Measurements from ENCODE around the gene TNPO1.
A peak's percentile ranks its signal among the peaks of the same experiment; 100 is the strongest.

TNPO1 gene

GRCh38 chr5:72817076-72817481 is 618 bp downstream of the TNPO1 start:
- ChIA-PET POLR2A (ENCODE audit: low non-redundant PET) (interaction anchor here (1.4 kb wide), 1 partner anchor 32 kb away, joined by 4 read pairs; no protein-coding TSS in a partner anchor), CTCF (interaction anchor here (1.2 to 1.4 kb wide), 4 partner anchors 19 to 383 kb away, joined by 3 to 6 read pairs (median 4); no protein-coding TSS in a partner anchor)
- no peak for TF ChIP-seq CTCF (conservative IDR thresholded peaks at IDR 0.05; ENCODE audit: low read depth)
- DNase-seq (ENCODE audit: low spot score), result peak; percentile 64
- peak overlapping the region; percentile 99 for H3K27ac ChIP-seq

GRCh38 chr5:72817671-72818266 is 1.3 kb downstream of the TNPO1 start:
- CTCF ChIA-PET, result interaction anchor here (0.5 to 2.1 kb wide), 8 partner anchors 19 to 498 kb away, joined by 3 to 8 read pairs (median 4); partner anchors contain the start of genes MRPS27 and PTCD2
- H3K27ac ChIP-seq, result no peak overlapping the region
- TF ChIP-seq CTCF (conservative IDR thresholded peaks at IDR 0.05; ENCODE audit: low read depth), result no peak
- POLR2A ChIA-PET (ENCODE audit: low non-redundant PET), result interaction anchor here (1.4 kb wide), 1 partner anchor 31 kb away, joined by 4 read pairs; no protein-coding TSS in a partner anchor
- peak; percentile 21 for DNase-seq (ENCODE audit: low spot score)

DNA sequence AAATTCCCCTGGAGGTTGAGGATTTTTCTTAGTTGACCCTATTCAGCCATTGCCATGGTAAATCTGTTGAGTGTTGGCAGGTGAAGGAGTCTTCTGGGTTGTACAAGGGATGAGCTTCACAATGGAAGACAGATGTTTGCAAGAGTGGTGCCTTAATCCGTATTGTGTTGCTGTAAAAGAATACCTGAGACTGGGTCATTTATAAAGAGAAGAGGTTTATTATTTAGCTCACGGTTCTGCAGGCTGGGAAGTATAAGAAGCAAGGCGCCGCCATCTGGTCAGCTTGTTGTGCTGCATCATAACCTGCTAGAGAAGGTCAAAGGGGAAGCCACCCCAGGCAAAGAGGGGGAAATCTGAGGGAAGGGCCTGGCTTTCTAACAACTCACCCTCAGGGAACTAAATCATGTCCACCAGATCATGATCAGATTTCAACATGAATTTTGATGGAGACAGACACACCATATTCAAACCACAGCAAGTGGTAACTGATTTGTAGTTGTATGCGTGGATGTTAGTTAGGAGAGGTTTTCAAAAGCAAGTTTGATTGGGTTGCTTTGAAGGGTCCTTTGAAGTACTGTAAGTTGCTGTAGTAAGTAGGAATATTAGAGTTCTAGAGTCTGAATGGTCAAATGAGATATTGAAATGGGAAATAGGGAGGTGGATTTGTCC is 2.5 kb downstream of the TNPO1 start:
- DNase-seq (ENCODE audit: low spot score), result peak; percentile 52
- H3K27ac ChIP-seq, result no peak overlapping the region
- POLR2A ChIA-PET (ENCODE audit: low non-redundant PET), result no interaction called here
- CTCF ChIA-PET, result interaction anchor here (0.6 to 2.1 kb wide), 15 partner anchors 11 to 863 kb away, joined by 3 to 11 read pairs (median 3); no protein-coding TSS in a partner anchor
- TF ChIP-seq CTCF (conservative IDR thresholded peaks at IDR 0.05; ENCODE audit: low read depth), result peak; percentile 93

DNA sequence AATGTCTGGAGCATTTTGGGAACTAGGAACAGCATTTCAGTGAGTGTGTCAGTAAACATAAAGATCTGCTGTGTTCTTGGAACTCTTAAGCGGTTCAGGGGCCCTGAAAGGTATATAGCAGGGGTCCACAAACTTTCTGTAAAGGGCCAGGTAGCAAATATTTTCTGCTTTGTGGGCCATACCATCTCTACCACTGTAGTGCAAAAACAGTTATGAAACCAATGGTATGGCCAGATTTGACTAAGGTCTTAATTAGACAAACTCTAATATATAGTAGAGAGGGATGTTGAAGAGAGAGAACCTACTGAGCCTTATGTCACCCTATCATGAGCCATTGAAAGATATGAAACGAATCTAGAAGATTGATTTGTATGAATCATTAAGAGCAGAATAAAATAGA is 5.3 kb downstream of the TNPO1 start:
- no peak for DNase-seq (ENCODE audit: low spot score)
- CTCF ChIA-PET, result interaction anchor here (0.6 kb wide), 1 partner anchor 75 kb away, joined by 4 read pairs; no protein-coding TSS in a partner anchor
- POLR2A ChIA-PET (ENCODE audit: low non-redundant PET), result no interaction called here
- H3K27ac ChIP-seq, result no peak overlapping the region
- TF ChIP-seq CTCF (conservative IDR thresholded peaks at IDR 0.05; ENCODE audit: low read depth), result no peak

GRCh38 chr5:72822944-72823343 is 6.5 kb downstream of the TNPO1 start:
- DNase-seq (ENCODE audit: low spot score), result no peak
- peak overlapping the region; percentile 15; the same call in 1 of the 2 replicates for H3K27ac ChIP-seq
- CTCF ChIA-PET, result no interaction called here
- POLR2A ChIA-PET (ENCODE audit: low non-redundant PET), result no interaction called here
- TF ChIP-seq CTCF (conservative IDR thresholded peaks at IDR 0.05; ENCODE audit: low read depth), result no peak

DNA sequence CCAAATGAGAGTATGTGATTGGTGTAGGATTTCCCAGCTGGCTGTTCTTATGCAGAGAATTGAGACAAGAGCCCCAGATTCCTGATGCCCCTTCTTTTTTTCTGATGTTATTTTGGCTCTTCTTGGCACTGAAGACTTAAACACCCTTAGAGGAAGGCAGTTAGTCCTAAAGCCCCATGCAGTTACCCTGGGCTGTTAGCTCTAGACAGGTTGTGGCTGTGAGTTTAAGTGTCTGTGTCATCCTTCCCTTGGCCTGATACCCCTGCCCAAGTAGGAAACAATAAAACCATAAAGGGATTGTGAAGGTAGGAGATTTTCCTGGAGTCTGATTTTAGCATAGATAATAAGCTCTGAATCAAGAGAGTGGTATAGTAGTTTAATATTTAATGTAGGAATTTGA is 13.2 kb downstream of the TNPO1 start:
- ChIA-PET POLR2A (ENCODE audit: low non-redundant PET) (no interaction called here), CTCF (interaction anchor here (1.6 kb wide), 1 partner anchor 11 kb away, joined by 4 read pairs; no protein-coding TSS in a partner anchor)
- no peak overlapping the region for H3K27ac ChIP-seq

More for the DNA sequence above, 13.2 kb downstream of the TNPO1 start:
- DNase-seq (ENCODE audit: low spot score), result no peak
- TF ChIP-seq CTCF (conservative IDR thresholded peaks at IDR 0.05; ENCODE audit: low read depth), result no peak
